ENCODE results near the gene M1AP. TPM values are rescaled to one million over a fixed set of nuclear protein-coding genes. Genes with fewer than 3 reads are reported as not detected.
A peak's percentile ranks its signal among the peaks of the same experiment; 100 is the strongest.

M1AP gene, protein sequence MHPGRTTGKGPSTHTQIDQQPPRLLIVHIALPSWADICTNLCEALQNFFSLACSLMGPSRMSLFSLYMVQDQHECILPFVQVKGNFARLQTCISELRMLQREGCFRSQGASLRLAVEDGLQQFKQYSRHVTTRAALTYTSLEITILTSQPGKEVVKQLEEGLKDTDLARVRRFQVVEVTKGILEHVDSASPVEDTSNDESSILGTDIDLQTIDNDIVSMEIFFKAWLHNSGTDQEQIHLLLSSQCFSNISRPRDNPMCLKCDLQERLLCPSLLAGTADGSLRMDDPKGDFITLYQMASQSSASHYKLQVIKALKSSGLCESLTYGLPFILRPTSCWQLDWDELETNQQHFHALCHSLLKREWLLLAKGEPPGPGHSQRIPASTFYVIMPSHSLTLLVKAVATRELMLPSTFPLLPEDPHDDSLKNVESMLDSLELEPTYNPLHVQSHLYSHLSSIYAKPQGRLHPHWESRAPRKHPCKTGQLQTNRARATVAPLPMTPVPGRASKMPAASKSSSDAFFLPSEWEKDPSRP
- 0.81 TPM for total RNA-seq (ENCODE audit: unreplicated experiment)
- long read RNA-seq: 0 reads

DNA sequence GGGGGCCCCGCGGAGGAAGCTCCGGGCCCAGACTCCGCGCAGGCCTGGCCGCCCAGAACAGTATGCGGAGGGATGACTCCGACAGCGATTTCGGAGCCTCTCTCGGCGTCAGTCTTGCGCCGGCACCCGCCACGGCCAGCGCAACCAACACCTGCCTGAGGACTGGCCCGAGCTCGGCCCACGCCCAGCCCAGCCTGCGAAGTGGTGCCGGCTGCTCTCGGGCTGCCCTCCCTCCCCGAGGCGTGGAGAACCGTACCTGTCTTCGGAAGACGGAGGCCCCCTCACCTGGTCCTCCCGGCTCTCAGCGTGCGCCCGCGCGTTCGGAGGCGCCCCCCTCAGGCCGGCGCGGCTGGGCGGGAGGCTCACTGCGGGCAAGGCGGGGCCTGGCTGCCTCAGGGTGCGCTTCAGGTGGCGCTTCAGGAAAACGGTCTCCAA is at the start of gene M1AP:
Gene M1AP, minus strand, starts transcription at position 322 of the 435 bp plus-strand sequence. CDS start 8,055 bp downstream, outside the sequence.
- no peaks in the 10 kb centered on the region for H3K36me3 Mint-ChIP-seq (ENCODE audit: unreplicated experiment)
- TF ChIP-seq, protein P1, sequence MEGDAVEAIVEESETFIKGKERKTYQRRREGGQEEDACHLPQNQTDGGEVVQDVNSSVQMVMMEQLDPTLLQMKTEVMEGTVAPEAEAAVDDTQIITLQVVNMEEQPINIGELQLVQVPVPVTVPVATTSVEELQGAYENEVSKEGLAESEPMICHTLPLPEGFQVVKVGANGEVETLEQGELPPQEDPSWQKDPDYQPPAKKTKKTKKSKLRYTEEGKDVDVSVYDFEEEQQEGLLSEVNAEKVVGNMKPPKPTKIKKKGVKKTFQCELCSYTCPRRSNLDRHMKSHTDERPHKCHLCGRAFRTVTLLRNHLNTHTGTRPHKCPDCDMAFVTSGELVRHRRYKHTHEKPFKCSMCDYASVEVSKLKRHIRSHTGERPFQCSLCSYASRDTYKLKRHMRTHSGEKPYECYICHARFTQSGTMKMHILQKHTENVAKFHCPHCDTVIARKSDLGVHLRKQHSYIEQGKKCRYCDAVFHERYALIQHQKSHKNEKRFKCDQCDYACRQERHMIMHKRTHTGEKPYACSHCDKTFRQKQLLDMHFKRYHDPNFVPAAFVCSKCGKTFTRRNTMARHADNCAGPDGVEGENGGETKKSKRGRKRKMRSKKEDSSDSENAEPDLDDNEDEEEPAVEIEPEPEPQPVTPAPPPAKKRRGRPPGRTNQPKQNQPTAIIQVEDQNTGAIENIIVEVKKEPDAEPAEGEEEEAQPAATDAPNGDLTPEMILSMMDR (IDR thresholded peaks at IDR 0.05; ENCODE audit: partially characterized antibody, unreplicated experiment): no peak
- peak; percentile 35 for DNase-seq
- H3K9me3 Mint-ChIP-seq (ENCODE audit: unreplicated experiment): peaks cover 5% of the 10 kb centered on the region
- H3K27me3 Mint-ChIP-seq (ENCODE audit: unreplicated experiment): peaks cover 5% of the 10 kb centered on the region
- no peak within 1 kb of the TSS for H3K27ac Mint-ChIP-seq (ENCODE audit: unreplicated experiment)
- H3K4me3 Mint-ChIP-seq (ENCODE audit: unreplicated experiment): peak within 1 kb of the TSS; percentile 64
- H3K4me1 Mint-ChIP-seq (ENCODE audit: low read depth, unreplicated experiment): no peaks in the 10 kb centered on the region

DNA sequence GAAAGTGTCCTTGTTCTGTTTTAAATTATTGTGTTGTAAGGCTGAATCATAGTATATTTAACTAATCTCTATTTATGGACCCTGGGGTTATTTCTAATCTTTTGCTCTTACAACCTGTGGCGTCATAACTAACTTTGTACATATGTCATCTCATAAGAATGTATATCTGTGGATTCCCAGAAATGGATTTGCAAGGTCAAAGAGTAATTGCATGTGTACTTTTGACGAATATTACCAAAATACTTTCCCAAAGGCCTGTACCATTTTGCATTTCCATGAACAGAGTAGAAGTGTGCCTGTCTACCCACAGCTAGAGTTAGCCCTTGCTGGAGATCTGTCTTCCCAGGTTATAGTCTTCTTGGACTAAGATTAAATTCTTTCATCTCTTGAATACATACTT is 48.7 kb upstream of the M1AP start:
- TF ChIP-seq, protein P1 (IDR thresholded peaks at IDR 0.05; ENCODE audit: partially characterized antibody, unreplicated experiment): no peak
- Mint-ChIP-seq H3K27ac (ENCODE audit: unreplicated experiment) (no peak overlapping the region), H3K9me3 (ENCODE audit: unreplicated experiment) (no peaks in the 10 kb centered on the region), H3K27me3 (ENCODE audit: unreplicated experiment) (no peaks in the 10 kb centered on the region), H3K36me3 (ENCODE audit: unreplicated experiment) (no peaks in the 10 kb centered on the region), H3K4me3 (ENCODE audit: unreplicated experiment) (no peak overlapping the region), H3K4me1 (ENCODE audit: low read depth, unreplicated experiment) (no peaks in the 10 kb centered on the region)
- DNase-seq: no peak

DNA sequence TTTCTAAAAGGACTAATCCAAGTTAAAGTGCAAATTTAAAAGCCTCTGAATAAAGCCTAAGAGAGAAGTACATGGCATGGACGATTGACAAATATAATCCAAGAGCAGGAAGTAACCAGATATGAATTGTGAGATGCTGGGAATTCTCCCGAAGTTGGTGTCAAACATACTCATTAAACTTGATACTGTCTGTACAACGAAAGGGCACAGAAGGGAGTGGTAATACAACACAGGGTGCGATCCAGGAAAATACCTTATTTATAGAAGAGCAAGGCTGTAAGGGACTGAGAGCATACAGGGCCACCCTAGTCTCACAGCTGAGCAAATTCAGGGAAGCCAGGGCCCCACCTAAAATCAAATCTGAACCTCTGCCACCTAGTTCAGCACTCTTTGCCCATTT is 47.5 kb upstream of the M1AP start:
- H3K36me3 Mint-ChIP-seq (ENCODE audit: unreplicated experiment): no peaks in the 10 kb centered on the region
- no peak overlapping the region for H3K4me3 Mint-ChIP-seq (ENCODE audit: unreplicated experiment)
- no peaks in the 10 kb centered on the region for H3K9me3 Mint-ChIP-seq (ENCODE audit: unreplicated experiment)
- no peak for DNase-seq
- no peaks in the 10 kb centered on the region for H3K4me1 Mint-ChIP-seq (ENCODE audit: low read depth, unreplicated experiment)
- H3K27me3 Mint-ChIP-seq (ENCODE audit: unreplicated experiment): no peaks in the 10 kb centered on the region
- TF ChIP-seq, protein P1 (IDR thresholded peaks at IDR 0.05; ENCODE audit: partially characterized antibody, unreplicated experiment): no peak
- H3K27ac Mint-ChIP-seq (ENCODE audit: unreplicated experiment): no peak overlapping the region

DNA sequence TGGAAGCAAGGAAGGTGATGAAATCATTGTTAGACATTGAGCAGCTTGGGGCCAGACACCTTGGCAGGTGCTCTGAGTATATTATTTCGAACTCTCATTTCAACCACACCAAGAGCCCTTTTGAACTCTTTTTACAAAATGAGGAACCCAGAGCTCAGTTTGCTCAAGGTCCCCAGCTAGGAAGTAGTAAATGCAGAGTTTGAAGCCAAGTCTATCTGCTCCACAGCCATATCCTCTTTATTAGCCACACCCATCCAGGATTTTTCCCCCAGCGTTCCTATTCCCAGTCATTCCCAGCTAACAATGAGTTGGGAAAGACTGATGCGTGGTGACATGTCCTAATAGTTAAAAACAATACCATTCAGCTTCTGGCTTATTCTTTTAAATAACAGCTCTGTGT is 46.2 kb upstream of the M1AP start:
- Mint-ChIP-seq H3K27ac (ENCODE audit: unreplicated experiment) (no peak overlapping the region), H3K4me1 (ENCODE audit: low read depth, unreplicated experiment) (no peaks in the 10 kb centered on the region), H3K4me3 (ENCODE audit: unreplicated experiment) (no peak overlapping the region), H3K27me3 (ENCODE audit: unreplicated experiment) (no peaks in the 10 kb centered on the region), H3K9me3 (ENCODE audit: unreplicated experiment) (no peaks in the 10 kb centered on the region), H3K36me3 (ENCODE audit: unreplicated experiment) (no peaks in the 10 kb centered on the region)
- TF ChIP-seq, protein P1 (IDR thresholded peaks at IDR 0.05; ENCODE audit: partially characterized antibody, unreplicated experiment): no peak
- no peak for DNase-seq

DNA sequence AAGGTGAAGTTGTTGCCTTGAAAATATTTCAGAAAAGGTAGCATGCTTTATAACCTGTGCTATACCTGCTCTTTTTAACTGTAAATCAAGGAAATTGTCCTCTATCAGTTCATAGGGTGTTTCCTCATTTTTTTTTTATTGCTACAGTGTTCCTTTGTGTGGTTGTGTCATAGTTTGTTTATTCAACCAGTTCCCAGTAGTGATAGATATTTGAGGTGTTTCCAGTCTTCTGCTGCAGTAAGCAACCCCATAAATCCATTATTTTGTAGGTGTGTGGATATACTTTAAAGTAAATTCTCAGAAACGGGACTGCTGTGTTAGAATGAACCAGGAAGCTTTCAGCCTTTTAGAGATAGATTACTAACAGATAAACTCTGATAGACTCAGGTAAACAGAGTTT is 45.5 kb upstream of the M1AP start:
- H3K4me3 Mint-ChIP-seq (ENCODE audit: unreplicated experiment): no peak overlapping the region
- no peaks in the 10 kb centered on the region for H3K9me3 Mint-ChIP-seq (ENCODE audit: unreplicated experiment)
- no peaks in the 10 kb centered on the region for H3K4me1 Mint-ChIP-seq (ENCODE audit: low read depth, unreplicated experiment)
- TF ChIP-seq, protein P1 (IDR thresholded peaks at IDR 0.05; ENCODE audit: partially characterized antibody, unreplicated experiment): no peak
- no peak overlapping the region for H3K27ac Mint-ChIP-seq (ENCODE audit: unreplicated experiment)
- no peak for DNase-seq
- H3K36me3 Mint-ChIP-seq (ENCODE audit: unreplicated experiment): no peaks in the 10 kb centered on the region
- H3K27me3 Mint-ChIP-seq (ENCODE audit: unreplicated experiment): no peaks in the 10 kb centered on the region
